HFFc6 (cell line): ENCODE results near the gene LIG4. TPM values are rescaled to one million over a fixed set of nuclear protein-coding genes. Genes with fewer than 3 reads are reported as not detected.
"Not testable (repeated sequence)": the region's sequence is repeated elsewhere in the genome, so short reads cannot be mapped to it uniquely, and the experiment has no call there.

Source experiments
- DNase-seq: peaks from one replicate; pipeline ENCODE4 v3.0.0-alpha.2; 2018
- H3K27ac Mint-ChIP-seq: 2 replicates; pipeline ENCODE4 v1.8.0; 2020; ENCODE audit warnings: mild to moderate bottlenecking, mixed read lengths
- H3K27me3 Mint-ChIP-seq: 2 replicates; pipeline ENCODE4 v1.8.0; 2021; ENCODE audit warnings: mild to moderate bottlenecking, moderate library complexity, mixed read lengths; ENCODE audit not compliant: insufficient read depth
- H3K36me3 Mint-ChIP-seq: 2 replicates; pipeline ENCODE4 v1.8.0; 2021; ENCODE audit warnings: low read depth, mixed read lengths
- H3K4me1 Mint-ChIP-seq: 2 replicates; pipeline ENCODE4 v1.8.0; 2020; ENCODE audit warnings: low read depth, mixed read lengths
- H3K4me3 Mint-ChIP-seq: 2 replicates; pipeline ENCODE4 v1.8.0; 2020; ENCODE audit warnings: mild to moderate bottlenecking, moderate library complexity, mixed read lengths
- H3K9me3 Mint-ChIP-seq: 2 replicates; pipeline ENCODE4 v1.8.0; 2020; ENCODE audit warnings: mild to moderate bottlenecking, mixed read lengths
- CTCF ChIP-seq: fragments of 200-600 bp; sonication (generic); IDR thresholded peaks from 2 replicates; pipeline ENCODE4 v1.5.0; 2021; ENCODE audit warnings: antibody characterized with exemption, mild to moderate bottlenecking
- total RNA-seq, 6 experiments: library from RNA; stranded (reverse); fragmentation: NEBNext Ultra II Directional; extraction: Animal tissue kit (Norgen Biotek cat#: 25700); gene quantifications; 2 replicates in 1 of 6; 3 replicates in 5 of 6; pipeline ENCODE4 v1.2.3, GENCODE V29; 2021

The LIG4 gene
- total RNA-seq, 6 experiments from 2014 or later, result 9.2 to 11.4 (median 11.1) TPM

GRCh38 chr13:108218044-108218974 is 3.0 kb upstream of the LIG4 start, which contains the start of gene ABHD13:
ABHD13 (plus strand) TSS chr13:108218392; CDS start chr13:108229219, 10,827 bp downstream.
- Mint-ChIP-seq H3K27ac (peak within 1 kb of the TSS; percentile 95), H3K9me3 (no peaks in the 10 kb centered on the region), H3K4me3 (peak within 1 kb of the TSS; percentile 92), H3K27me3 (no peaks in the 10 kb centered on the region), H3K4me1 (peaks cover 46% of the 10 kb centered on the region), H3K36me3 (no peaks in the 10 kb centered on the region)
- DNase-seq, result peak; percentile 85
- no peak for TF ChIP-seq CTCF

- Mint-ChIP-seq H3K27ac (peak overlapping the region; percentile 95), H3K4me1 (peaks cover 46% of the 10 kb centered on the region), H3K4me3 (peak overlapping the region; percentile 92)
- not testable (repeated sequence) for H3K36me3 Mint-ChIP-seq, H3K9me3 Mint-ChIP-seq, DNase-seq, H3K27me3 Mint-ChIP-seq
These were observed 2.1 kb upstream of the LIG4 start for GRCh38 chr13:108217307-108218043.

- Mint-ChIP-seq H3K27ac (peak overlapping the region; percentile 91), H3K9me3 (no peaks in the 10 kb centered on the region), H3K4me3 (peak overlapping the region; percentile 89), H3K36me3 (peaks cover 11% of the 10 kb centered on the region), H3K4me1 (peaks cover 32% of the 10 kb centered on the region), H3K27me3 (no peaks in the 10 kb centered on the region)
- no peak for TF ChIP-seq CTCF
- DNase-seq, result no peak
These were observed 680 bp downstream of the LIG4 start for GRCh38 chr13:108214441-108215271.

GRCh38 chr13:108213946-108214345 is 1.4 kb downstream of the LIG4 start:
- Mint-ChIP-seq H3K27me3 (no peaks in the 10 kb centered on the region), H3K4me1 (peaks cover 25% of the 10 kb centered on the region), H3K27ac (peak overlapping the region; percentile 91), H3K4me3 (peak overlapping the region; percentile 89), H3K9me3 (no peaks in the 10 kb centered on the region), H3K36me3 (peaks cover 16% of the 10 kb centered on the region)
- no peak for TF ChIP-seq CTCF
- peak; percentile 60 for DNase-seq

GRCh38 chr13:108212886-108213285 is 2.5 kb downstream of the LIG4 start:
- Mint-ChIP-seq H3K9me3 (no peaks in the 10 kb centered on the region), H3K4me1 (peaks cover 24% of the 10 kb centered on the region), H3K27me3 (no peaks in the 10 kb centered on the region), H3K36me3 (peaks cover 16% of the 10 kb centered on the region), H3K27ac (no peak overlapping the region), H3K4me3 (no peak overlapping the region)
- no peak for TF ChIP-seq CTCF
- DNase-seq, result no peak
